Mesangial cell (primary cell): ENCODE results near the gene WWP2. TPM values are rescaled to one million over a fixed set of nuclear protein-coding genes. Genes with fewer than 3 reads are reported as not detected.

Experiments used
- total RNA-seq: library from RNA; depleted of rRNA; stranded (reverse); fragments of >200 nt; gene quantifications from 2 replicates; pipeline ENCODE4 v1.2.3, GENCODE V29; 2015

WWP2 gene
- total RNA-seq: 21.2 and 25.0 TPM in 2 replicates

DNA sequence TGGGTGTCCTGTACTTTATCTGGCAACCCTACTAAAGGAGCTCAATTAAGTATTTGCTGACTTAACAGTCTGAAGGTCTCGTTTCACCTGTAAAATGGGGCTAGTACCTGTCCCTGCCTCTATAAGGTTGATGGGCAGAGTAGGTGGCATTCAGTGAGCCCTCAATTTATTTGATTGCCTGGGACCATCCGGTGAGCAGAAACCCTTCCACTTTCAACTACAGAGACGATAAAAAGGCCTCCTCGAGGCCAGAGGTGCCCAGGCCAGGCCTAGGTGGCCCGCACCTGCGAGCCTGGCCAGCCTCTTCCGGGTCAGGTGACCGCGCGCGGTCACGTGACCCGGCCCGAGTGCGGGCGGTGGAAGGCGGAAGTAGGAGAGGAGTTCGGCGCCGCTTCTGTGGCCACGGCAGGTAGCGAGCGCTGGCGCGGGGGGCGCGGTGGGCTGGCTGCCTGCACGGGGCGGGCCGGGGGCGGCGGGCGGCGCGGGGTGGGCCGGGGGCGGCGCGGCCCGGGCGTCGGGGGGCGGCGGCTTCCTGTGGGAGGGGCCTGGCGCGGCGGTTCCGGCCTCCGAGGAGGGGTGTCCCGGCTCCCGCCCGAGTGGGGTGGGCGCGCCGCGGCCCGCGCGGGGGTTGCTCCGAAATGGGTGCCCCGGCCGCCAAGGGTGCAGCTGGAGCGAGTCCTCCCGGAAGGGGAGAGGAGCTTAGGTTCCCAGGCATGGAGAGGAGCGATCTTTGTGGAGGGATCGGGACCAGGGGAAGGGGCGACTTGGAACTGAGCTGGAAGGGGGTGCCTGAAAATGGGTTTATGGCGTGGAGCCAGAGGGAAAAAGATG is at the start of gene WWP2:
TSS of gene WWP2 (plus strand) at position 350 of the 831 bp plus-strand sequence. CDS start 24,679 bp downstream, outside the sequence.

DNA sequence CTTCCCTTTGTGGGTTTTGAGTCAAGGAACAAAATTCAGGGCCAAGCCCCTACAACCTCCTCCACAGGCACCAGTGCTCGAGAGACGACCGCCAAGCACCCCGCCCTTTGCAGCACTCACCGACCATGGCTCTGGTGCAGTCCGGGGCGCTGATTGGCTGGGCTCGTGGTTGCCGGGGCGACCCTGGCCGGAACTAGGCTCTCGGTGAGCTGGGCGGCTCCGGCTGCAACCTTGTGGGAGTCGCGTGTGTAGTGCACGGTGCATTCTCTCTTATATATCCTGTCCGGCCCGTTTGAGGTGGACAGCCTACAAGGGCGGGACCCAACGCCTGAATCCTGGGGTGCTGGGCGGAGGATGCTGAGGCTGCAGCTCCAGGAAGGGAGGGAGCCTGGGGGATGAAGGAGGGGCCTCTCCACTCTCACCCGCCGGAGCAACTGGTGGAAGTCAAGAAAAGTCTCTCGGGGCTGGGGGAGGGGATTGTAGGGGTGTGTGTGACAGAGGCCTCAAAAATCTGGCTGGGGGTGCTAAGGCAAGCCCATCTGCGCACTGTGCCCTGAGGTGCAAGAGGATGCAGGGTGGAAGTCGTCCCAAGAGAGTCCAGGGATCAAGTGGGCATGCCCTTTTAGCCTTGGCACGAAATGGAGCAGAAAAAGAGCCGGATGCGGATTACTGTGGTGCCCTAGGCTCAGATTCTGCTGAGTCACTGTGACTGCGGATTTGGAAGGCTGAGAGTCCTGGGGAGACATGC is 35.6 kb upstream of the WWP2 start, which contains the start of gene NQO1:
TSS of gene NQO1 (minus strand) at position 248 of the 748 bp plus-strand sequence. CDS start at position 127, 121 bp downstream.

DNA sequence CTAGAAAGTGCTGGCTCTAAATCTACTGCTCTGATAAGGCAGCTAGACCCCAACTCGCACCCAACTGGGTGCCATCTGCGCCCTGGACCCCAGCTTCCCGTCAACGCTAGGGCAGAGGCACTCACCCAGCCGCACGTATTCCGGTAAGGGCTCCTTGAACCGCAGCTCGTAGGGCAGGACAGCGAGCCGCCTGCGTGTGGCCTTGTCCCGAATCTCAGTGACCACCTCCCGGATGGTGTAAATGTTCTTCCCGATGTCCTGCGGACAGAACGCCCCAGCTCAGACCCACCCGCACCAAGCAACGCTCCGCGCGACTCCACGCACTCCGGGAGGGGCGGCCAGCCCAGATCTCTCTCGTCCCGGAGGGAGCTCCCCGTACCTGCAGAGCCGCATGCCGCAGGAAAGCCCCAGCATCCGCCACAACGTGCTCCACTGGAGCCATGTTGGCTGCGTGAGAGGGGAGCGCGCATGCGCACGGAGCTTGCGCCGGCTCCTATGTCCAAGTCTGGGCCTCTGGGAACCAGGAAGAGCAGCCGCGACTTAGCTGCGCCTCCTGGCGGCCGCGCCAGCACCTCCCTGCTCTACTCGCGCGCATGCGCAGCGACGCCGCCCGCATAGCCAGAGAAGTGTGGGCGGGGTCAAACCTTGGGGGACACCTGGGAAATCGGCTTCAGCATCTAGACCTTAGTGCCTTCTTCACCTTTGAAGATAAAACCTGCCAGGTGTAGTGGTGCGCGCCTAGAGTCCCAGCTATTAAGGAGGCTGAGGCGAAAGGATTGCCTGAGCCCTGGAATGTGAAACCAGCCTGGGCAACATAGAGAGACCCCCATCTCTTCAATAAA is 7.4 kb upstream of the WWP2 start, which contains the start of gene NOB1:
TSS of gene NOB1 (minus strand) at position 458 of the 842 bp plus-strand sequence. CDS start at position 442, 16 bp downstream.

DNA sequence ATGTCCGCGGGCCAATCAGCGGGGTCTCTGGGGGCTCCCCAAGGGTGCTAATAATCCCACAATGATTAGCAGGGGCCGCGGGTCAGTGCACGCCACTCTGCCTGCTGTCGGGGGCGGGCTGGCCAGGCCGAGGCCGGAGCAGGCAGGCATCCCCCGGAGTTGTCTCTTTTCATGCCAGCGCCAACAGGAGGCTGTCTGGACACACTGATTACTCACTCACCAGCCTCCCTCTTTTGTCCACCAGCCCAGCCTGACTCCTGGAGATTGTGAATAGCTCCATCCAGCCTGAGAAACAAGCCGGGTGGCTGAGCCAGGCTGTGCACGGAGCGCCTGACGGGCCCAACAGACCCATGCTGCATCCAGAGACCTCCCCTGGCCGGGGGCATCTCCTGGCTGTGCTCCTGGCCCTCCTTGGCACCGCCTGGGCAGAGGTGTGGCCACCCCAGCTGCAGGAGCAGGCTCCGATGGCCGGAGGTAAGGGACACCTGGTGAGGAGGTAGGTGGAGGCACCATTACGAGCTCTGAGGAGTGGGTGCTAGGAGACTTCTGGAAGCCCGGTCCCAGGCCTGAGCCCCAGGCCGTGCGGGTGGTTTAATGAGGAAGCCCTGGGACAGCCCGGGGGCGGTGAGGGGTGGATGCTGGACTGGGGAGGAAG is 189.0 kb downstream of the WWP2 start, which contains the start of gene CLEC18A:
TSS of gene CLEC18A (plus strand) at position 318 of the 655 bp plus-strand sequence. CDS start at position 351, 33 bp downstream.

Other genes with a start within 250 kb of the WWP2 start
- 8.6 and 24.1 TPM in 2 replicates for gene NFAT5, start 196.4 kb upstream of the WWP2 start, total RNA-seq
- gene NQO1, start 35.8 kb upstream of the WWP2 start, total RNA-seq: 44.2 and 63.7 TPM in 2 replicates
- 43.3 and 52.7 TPM in 2 replicates for gene NOB1, start 7.4 kb upstream of the WWP2 start, total RNA-seq
- gene CLEC18A, start 189.0 kb downstream of the WWP2 start, total RNA-seq: 0.65 and 15.8 TPM in 2 replicates